SH-SY5Y (cell line): ENCODE results near the gene DNAH2.

Source experiments
- GATA2 ChIP-seq: IDR thresholded peaks from 2 replicates; pipeline ENCODE4 v1.6.1; 2011; ENCODE audit warnings: mild to moderate bottlenecking, low read depth, low read length
- GATA3 ChIP-seq: IDR thresholded peaks from 2 replicates; pipeline ENCODE4 v1.6.1; 2011; ENCODE audit warnings: low read depth, mild to moderate bottlenecking, low read length, moderate library complexity

The DNAH2 gene

GRCh38 chr17:7721612-7722011 is 4.1 kb downstream of the DNAH2 start:
- TF ChIP-seq GATA2 (no peak), GATA3 (no peak)

GRCh38 chr17:7727886-7728285 is 10.3 kb downstream of the DNAH2 start:
- TF ChIP-seq GATA3: no peak
- TF ChIP-seq GATA2: no peak

GRCh38 chr17:7729816-7730215 is 12.3 kb downstream of the DNAH2 start:
- TF ChIP-seq GATA3 (no peak), GATA2 (no peak)

- TF ChIP-seq GATA3 (no peak), GATA2 (no peak)
These were observed 15.5 kb downstream of the DNAH2 start for GRCh38 chr17:7732981-7733539.

- TF ChIP-seq GATA3 (no peak), GATA2 (no peak)
These were observed 20.1 kb downstream of the DNAH2 start for GRCh38 chr17:7737601-7738000.

GRCh38 chr17:7739746-7740145 is 22.2 kb downstream of the DNAH2 start:
- TF ChIP-seq GATA3: no peak
- TF ChIP-seq GATA2: no peak

GRCh38 chr17:7740481-7741001 is 23.0 kb downstream of the DNAH2 start:
- no peak for TF ChIP-seq GATA2
- no peak for TF ChIP-seq GATA3

- no peak for TF ChIP-seq GATA2
- TF ChIP-seq GATA3: no peak
These were observed 25.2 kb downstream of the DNAH2 start for GRCh38 chr17:7742729-7743128.

- TF ChIP-seq GATA2: no peak
- TF ChIP-seq GATA3: no peak
These were observed 26.9 kb downstream of the DNAH2 start for GRCh38 chr17:7744416-7744815.

GRCh38 chr17:7745748-7746470 is 28.4 kb downstream of the DNAH2 start:
- TF ChIP-seq GATA3 (no peak), GATA2 (no peak)

- TF ChIP-seq GATA3 (no peak), GATA2 (no peak)
These were observed 30.1 kb downstream of the DNAH2 start for GRCh38 chr17:7747635-7748071.

- TF ChIP-seq GATA3 (no peak), GATA2 (no peak)
These were observed 30.7 kb downstream of the DNAH2 start for GRCh38 chr17:7748076-7748775.

GRCh38 chr17:7750321-7750821 is 32.8 kb downstream of the DNAH2 start:
- TF ChIP-seq GATA3 (no peak), GATA2 (no peak)

GRCh38 chr17:7754656-7755055 is 37.1 kb downstream of the DNAH2 start:
- TF ChIP-seq GATA3 (no peak), GATA2 (no peak)
